ENCODE data around the gene GOLGA8M.
"Not testable (repeated sequence)": the region's sequence is repeated elsewhere in the genome, so short reads cannot be mapped to it uniquely, and the experiment has no call there.

DNA sequence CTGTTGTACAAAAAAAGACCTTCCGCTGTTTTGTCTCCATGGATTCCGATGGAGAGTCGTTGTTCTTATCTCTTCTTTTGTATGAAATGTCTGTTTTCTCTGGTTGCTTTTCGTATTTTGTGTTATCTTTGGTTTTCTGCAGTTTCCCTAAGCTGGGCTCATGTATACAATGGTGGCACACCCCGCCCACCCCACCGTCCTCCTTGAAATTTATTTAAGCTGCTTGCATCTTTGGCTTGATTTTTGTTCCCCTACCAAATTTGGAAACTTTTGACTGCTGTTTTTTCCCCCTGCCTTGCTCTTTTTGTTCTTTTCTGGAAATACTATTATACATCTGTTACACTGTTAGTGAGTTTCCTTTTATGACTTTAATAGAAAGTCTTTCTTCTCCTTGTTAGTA is 47.6 kb downstream of the GOLGA8M start:
- TF ChIP-seq, protein P1, sequence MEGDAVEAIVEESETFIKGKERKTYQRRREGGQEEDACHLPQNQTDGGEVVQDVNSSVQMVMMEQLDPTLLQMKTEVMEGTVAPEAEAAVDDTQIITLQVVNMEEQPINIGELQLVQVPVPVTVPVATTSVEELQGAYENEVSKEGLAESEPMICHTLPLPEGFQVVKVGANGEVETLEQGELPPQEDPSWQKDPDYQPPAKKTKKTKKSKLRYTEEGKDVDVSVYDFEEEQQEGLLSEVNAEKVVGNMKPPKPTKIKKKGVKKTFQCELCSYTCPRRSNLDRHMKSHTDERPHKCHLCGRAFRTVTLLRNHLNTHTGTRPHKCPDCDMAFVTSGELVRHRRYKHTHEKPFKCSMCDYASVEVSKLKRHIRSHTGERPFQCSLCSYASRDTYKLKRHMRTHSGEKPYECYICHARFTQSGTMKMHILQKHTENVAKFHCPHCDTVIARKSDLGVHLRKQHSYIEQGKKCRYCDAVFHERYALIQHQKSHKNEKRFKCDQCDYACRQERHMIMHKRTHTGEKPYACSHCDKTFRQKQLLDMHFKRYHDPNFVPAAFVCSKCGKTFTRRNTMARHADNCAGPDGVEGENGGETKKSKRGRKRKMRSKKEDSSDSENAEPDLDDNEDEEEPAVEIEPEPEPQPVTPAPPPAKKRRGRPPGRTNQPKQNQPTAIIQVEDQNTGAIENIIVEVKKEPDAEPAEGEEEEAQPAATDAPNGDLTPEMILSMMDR (IDR thresholded peaks at IDR 0.05), result not testable (repeated sequence)
- not testable (repeated sequence) for TF ChIP-seq POLR2A, POLR2AphosphoS5, EP300 (IDR thresholded peaks at IDR 0.05)
